HFFc6 (cell line): ENCODE data around the gene MAPKAP1. TPM values are rescaled to one million over a fixed set of nuclear protein-coding genes. Genes with fewer than 3 reads are reported as not detected.

Source experiments
- DNase-seq: peaks from one replicate; pipeline ENCODE4 v3.0.0-alpha.2; 2018
- H3K27ac Mint-ChIP-seq: 2 replicates; pipeline ENCODE4 v1.8.0; 2020; ENCODE audit warnings: mild to moderate bottlenecking, mixed read lengths
- H3K27me3 Mint-ChIP-seq: 2 replicates; pipeline ENCODE4 v1.8.0; 2021; ENCODE audit warnings: mild to moderate bottlenecking, moderate library complexity, mixed read lengths; ENCODE audit not compliant: insufficient read depth
- H3K36me3 Mint-ChIP-seq: 2 replicates; pipeline ENCODE4 v1.8.0; 2021; ENCODE audit warnings: low read depth, mixed read lengths
- H3K4me1 Mint-ChIP-seq: 2 replicates; pipeline ENCODE4 v1.8.0; 2020; ENCODE audit warnings: low read depth, mixed read lengths
- H3K4me3 Mint-ChIP-seq: 2 replicates; pipeline ENCODE4 v1.8.0; 2020; ENCODE audit warnings: mild to moderate bottlenecking, moderate library complexity, mixed read lengths
- H3K9me3 Mint-ChIP-seq: 2 replicates; pipeline ENCODE4 v1.8.0; 2020; ENCODE audit warnings: mild to moderate bottlenecking, mixed read lengths
- total RNA-seq, 6 experiments: library from RNA; stranded (reverse); fragmentation: NEBNext Ultra II Directional; extraction: Animal tissue kit (Norgen Biotek cat#: 25700); gene quantifications; 2 replicates in 1 of 6; 3 replicates in 5 of 6; pipeline ENCODE4 v1.2.3, GENCODE V29; 2021
- TF ChIP-seq, protein P1 (sequence below): fragments of 200-600 bp; sonication (generic); IDR thresholded peaks from 2 replicates; pipeline ENCODE4 v1.5.0; 2021; ENCODE audit warnings: antibody characterized with exemption, mild to moderate bottlenecking

Gene MAPKAP1
- total RNA-seq, 6 experiments from 2014 or later, result 115 to 167 (median 130) TPM

DNA sequence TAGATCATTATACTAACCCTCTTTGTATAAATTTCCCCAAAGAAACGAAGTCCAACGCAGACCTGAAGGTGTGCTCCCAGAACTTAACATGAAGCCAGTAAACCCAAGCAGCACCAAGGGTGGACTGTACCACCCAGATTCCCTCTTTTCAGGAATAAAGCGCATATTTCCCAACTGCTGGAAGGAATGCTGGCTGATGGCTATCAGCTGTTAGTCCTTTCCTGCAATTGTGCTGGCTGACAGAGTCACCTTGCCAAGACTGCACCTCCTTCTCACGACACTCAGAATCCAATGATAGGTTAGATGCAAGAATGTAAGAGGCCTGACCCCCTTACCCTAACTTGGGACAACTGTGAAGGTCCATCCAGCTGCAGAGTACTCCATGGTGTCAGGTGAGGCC is 93.9 kb downstream of the MAPKAP1 start:
- no peak for DNase-seq
- Mint-ChIP-seq H3K36me3 (no peaks in the 10 kb centered on the region), H3K27me3 (no peaks in the 10 kb centered on the region; the same call in 1 of the 2 replicates), H3K4me3 (no peak overlapping the region), H3K27ac (no peak overlapping the region), H3K4me1 (peaks cover 33% of the 10 kb centered on the region), H3K9me3 (no peaks in the 10 kb centered on the region)
- TF ChIP-seq, protein P1, sequence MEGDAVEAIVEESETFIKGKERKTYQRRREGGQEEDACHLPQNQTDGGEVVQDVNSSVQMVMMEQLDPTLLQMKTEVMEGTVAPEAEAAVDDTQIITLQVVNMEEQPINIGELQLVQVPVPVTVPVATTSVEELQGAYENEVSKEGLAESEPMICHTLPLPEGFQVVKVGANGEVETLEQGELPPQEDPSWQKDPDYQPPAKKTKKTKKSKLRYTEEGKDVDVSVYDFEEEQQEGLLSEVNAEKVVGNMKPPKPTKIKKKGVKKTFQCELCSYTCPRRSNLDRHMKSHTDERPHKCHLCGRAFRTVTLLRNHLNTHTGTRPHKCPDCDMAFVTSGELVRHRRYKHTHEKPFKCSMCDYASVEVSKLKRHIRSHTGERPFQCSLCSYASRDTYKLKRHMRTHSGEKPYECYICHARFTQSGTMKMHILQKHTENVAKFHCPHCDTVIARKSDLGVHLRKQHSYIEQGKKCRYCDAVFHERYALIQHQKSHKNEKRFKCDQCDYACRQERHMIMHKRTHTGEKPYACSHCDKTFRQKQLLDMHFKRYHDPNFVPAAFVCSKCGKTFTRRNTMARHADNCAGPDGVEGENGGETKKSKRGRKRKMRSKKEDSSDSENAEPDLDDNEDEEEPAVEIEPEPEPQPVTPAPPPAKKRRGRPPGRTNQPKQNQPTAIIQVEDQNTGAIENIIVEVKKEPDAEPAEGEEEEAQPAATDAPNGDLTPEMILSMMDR, result no peak

DNA sequence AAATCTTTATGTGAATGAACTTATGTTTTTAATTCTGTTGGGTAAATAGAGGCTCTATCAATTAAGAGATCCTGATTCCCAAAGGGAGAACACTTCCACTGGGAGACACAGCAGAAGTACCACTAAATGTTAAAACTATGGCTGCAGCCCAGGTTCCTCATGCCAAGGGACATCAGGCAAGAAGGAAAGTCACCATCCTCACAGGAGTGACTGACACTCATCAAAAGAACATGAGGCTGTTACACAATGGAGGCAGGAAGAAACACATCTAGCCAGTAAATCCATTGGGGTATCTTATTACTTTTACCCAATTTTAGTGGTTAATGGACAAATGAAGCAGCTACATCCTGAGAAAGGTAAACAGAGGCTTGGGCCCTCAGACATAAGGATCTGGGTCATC is 94.4 kb downstream of the MAPKAP1 start:
- Mint-ChIP-seq H3K4me1 (peaks cover 38% of the 10 kb centered on the region), H3K27ac (no peak overlapping the region), H3K4me3 (no peak overlapping the region), H3K27me3 (no peaks in the 10 kb centered on the region; the same call in 1 of the 2 replicates), H3K36me3 (no peaks in the 10 kb centered on the region), H3K9me3 (no peaks in the 10 kb centered on the region)
- TF ChIP-seq, protein P1, result no peak
- DNase-seq, result no peak

DNA sequence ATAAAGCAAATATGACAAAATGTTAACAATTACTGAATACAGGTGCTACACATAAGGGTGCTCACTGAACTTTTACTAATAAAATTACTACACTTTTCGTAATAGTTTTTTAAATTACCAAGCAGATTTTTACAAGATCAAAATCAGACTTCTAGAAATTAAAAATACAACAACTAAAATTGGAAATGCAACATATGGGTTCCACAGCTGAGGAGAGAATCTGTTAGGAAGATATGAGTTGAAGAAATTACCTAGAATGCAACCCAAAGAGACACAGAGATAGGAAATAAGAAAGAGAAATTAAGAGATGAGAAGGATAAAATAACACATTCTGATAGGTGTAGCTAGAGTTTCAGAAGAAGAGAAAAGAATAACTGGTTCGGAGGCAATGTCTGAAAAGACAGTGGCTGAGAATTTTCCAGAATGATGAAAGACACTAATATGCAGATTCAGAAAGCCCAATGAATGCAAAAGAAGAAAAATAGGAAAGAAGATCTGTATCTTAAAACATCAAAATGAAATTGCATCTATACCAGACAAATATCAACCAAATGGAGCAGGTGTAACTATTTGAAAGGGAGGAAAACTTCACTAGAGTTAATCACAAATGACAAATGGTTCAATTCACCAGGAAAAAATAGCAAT is 95.8 kb downstream of the MAPKAP1 start:
- peaks cover 48% of the 10 kb centered on the region for H3K4me1 Mint-ChIP-seq
- no peaks in the 10 kb centered on the region for H3K27me3 Mint-ChIP-seq
- no peaks in the 10 kb centered on the region for H3K9me3 Mint-ChIP-seq
- H3K4me3 Mint-ChIP-seq, result no peak overlapping the region
- TF ChIP-seq, protein P1, result no peak
- no peak for DNase-seq
- H3K27ac Mint-ChIP-seq, result no peak overlapping the region
- H3K36me3 Mint-ChIP-seq, result no peaks in the 10 kb centered on the region

DNA sequence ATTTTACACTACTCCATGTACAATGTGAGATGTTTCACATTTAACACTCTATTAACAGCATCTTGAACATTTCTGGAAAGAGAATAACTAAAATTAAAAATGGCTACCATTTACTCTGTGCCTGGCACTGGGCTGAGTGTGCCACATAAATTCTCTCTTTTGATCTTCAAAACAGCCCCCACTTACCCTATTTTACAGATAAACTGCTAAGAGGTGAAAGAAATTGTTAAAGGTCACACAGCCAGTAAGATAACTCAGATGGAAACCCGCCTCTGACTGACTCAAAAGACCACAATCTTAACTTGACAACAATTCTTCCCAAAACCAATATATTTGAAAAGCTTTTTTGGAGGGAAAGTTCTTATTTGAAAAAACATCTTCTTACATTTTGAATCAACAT is 97.3 kb downstream of the MAPKAP1 start:
- DNase-seq, result no peak
- no peaks in the 10 kb centered on the region for H3K36me3 Mint-ChIP-seq
- H3K27ac Mint-ChIP-seq, result no peak overlapping the region
- peaks cover 48% of the 10 kb centered on the region for H3K4me1 Mint-ChIP-seq
- TF ChIP-seq, protein P1, result no peak
- no peaks in the 10 kb centered on the region for H3K9me3 Mint-ChIP-seq
- H3K4me3 Mint-ChIP-seq, result no peak overlapping the region
- H3K27me3 Mint-ChIP-seq, result no peaks in the 10 kb centered on the region

DNA sequence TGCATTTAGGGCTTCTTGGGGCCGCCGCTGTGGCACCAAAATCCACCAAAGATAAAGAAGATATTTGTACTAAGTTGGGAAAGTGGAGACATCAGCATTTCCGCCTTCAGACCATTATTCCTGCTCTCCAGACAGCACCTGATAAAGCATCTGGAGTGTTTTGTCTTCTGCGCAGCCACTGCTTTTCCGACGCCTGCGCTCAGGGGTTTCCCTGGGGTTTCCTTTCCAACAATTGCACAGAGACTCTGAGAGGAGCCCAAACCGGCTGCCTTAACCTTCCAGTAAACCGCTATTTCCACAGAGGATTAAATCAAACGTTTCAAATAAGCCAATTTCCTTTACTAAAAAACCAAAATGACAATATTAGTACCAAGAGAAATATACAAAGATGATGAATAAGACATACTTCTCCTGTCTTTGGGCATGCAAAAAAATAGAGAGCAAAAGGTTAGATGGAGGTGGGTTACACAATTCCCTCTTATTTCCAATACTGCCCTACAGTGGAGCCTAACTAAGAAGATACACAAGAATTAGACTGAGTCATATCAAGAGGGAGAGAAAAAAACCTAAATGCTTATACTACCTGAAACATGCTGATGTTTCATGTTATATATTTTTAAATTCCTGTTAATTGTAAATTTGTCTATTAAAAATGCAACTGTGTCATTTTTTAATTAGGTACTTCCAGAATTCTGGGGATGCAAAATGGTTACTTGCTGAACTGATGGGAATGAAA is 98.4 kb downstream of the MAPKAP1 start:
- Mint-ChIP-seq H3K4me3 (no peak overlapping the region), H3K27me3 (no peaks in the 10 kb centered on the region), H3K9me3 (no peaks in the 10 kb centered on the region), H3K4me1 (peaks cover 48% of the 10 kb centered on the region), H3K27ac (no peak overlapping the region), H3K36me3 (no peaks in the 10 kb centered on the region)
- TF ChIP-seq, protein P1, result no peak
- DNase-seq, result no peak
